Motor neuron (in vitro differentiated cells): ENCODE results near the gene H2AZ1. TPM values are rescaled to one million over a fixed set of nuclear protein-coding genes. Genes with fewer than 3 reads are reported as not detected.
"Not testable (repeated sequence)": the region's sequence is repeated elsewhere in the genome, so short reads cannot be mapped to it uniquely, and the experiment has no call there.

Experiments used
- ATAC-seq, 8 experiments: fragments of 200-7000 bp; cut with Tn5 transposase; replicated peaks in 6 of 8; 2 replicates each; pipeline ENCODE4 v1.8.0; 2021; ENCODE audit warnings: mild to moderate bottlenecking in 8 of 8, moderate library complexity in 8 of 8
- H3K27ac ChIP-seq, 2 donors: fragments of 250-450 bp; sonication (Bioruptor Pico); 2 replicates each; pipeline ENCODE4 v1.9.0; 2021; ENCODE audit warnings: antibody characterized with exemption in 2 of 2, mild to moderate bottlenecking in 2 of 2, moderate library complexity in 1 of 2
- H3K4me1 ChIP-seq, 2 donors: fragments of 250-450 bp; sonication (Bioruptor Pico); replicated peaks in 1 of 2; 2 replicates each; pipeline ENCODE4 v1.6.1; 2021; ENCODE audit warnings: antibody characterized with exemption in 2 of 2, mild to moderate bottlenecking in 2 of 2, moderate library complexity in 1 of 2
- H3K4me3 ChIP-seq, 5 donors: fragments of 250-450 bp; sonication (Bioruptor Pico); 2 replicates each; pipeline ENCODE4 v1.9.0; 2021; ENCODE audit warnings: antibody characterized with exemption in 5 of 5, mild to moderate bottlenecking in 5 of 5, moderate library complexity in 4 of 5
- WGBS, 10 experiments: fragments of 450-650 bp; shearing (Covaris generic); methylation state at CpG; one replicate each; pipeline ENCODE4 v1.0.0; 2022; 5-methylcytosine and 5-hydroxymethylcytosine counted together
- in situ Hi-C, 9 experiments: fragments of 400-800 bp; cut with MboI; loops; one replicate each; pipeline ENCODE4 v1.15.0; 2021; ENCODE audit warnings: low sequenced_read_pairs in 9 of 9, low pct_unique_long_range_greater_than_20kb in 2 of 9; ENCODE audit not compliant: unreplicated experiment in 9 of 9
- total RNA-seq, 8 experiments: library from RNA; unstranded; fragments of 300-600 nt; gene quantifications; 2 replicates each; pipeline versions ENCODE4 v1.2.3 to v1.2.4, GENCODE V29; 2022

The H2AZ1 gene
- total RNA-seq, 8 experiments from 2014 or later, result 135 to 722 (median 290) TPM

DNA sequence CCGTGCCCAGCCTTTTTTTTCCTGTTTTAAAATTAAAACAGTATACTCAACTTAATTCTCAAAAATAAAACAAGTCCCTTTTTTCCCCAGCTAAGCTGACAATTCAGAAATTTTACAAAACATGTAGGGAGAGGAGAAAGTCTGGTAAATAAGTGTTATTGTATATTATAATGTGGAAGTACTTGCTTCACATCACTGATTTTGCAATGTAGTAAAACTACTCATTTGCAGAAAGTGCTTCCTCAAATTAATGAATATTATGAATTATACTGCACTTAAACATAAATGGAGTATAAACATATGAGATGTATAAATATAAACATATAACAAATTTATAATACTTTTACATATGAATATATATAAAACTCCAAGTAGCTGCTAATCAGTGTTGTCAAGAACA, 11.6 kb upstream of the H2AZ1 start:
- no peak overlapping the region for H3K27ac ChIP-seq
- WGBS, 10 experiments, result 57 to 100% (median 88%) methylated on average over 1 of the region's 1 CpG; no CpG with 5 or more reads in 4 of the 10 experiments
- H3K4me3 ChIP-seq, result no peak overlapping the region
- no peaks in the 10 kb centered on the region for H3K4me1 ChIP-seq
- in situ Hi-C loops, result no loop called here
- no peak for ATAC-seq

DNA sequence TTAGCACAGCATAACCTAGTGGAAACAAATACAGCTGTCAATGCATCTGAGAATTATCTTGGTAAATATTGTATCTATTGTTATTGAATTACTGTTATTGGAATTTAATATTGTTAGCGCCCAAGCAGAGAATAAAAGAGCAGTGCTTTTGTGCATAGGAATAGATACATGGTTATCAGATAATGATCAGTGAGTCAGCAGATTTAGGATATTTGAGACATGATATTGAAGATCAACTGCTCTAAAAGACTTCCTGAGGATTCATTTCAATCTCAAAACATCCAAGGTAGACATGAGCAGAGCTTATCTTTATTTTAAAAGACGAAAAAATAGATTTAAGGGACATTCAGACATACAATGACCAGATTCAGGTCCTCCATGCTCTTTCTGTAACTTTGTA, 10.6 kb upstream of the H2AZ1 start:
- in situ Hi-C loops, result no loop called here
- H3K27ac ChIP-seq, result no peak overlapping the region
- no peak for ATAC-seq
- no peaks in the 10 kb centered on the region for H3K4me1 ChIP-seq
- H3K4me3 ChIP-seq, result no peak overlapping the region
- 0 to 94% (median 77%) methylated on average over 1 to 2 of the region's 2 CpGs for WGBS, 10 experiments

GRCh38 chr4:99958207-99958606, 8.1 kb upstream of the H2AZ1 start:
- H3K4me1 ChIP-seq, H3K4me3 ChIP-seq, in situ Hi-C loops, ATAC-seq, H3K27ac ChIP-seq: not testable (repeated sequence)
- 40 to 100% (median 83%) methylated on average over 1 to 3 of the region's 3 CpGs for WGBS, 10 experiments

GRCh38 chr4:99950913-99951254, 809 bp upstream of the H2AZ1 start:
- peak overlapping the region; percentile 56 to 94 (median 92) for H3K4me3 ChIP-seq
- ATAC-seq, result no peak
- H3K4me1 ChIP-seq, result peaks cover 9 to 17% of the 10 kb centered on the region in 2 donors
- in situ Hi-C loops, result no loop called here
- H3K27ac ChIP-seq, result peak overlapping the region; percentile 69 to 83
- WGBS, 10 experiments, result 0 to 4% (median 0%) methylated on average over 1 to 7 of the region's 8 CpGs; no CpG with 5 or more reads in 5 of the 10 experiments

GRCh38 chr4:99949034-99949998, 759 bp downstream of the H2AZ1 start:
- H3K27ac ChIP-seq, result peak overlapping the region; percentile 90 to 95
- in situ Hi-C loops, result no loop called here
- peaks cover 13 to 24% of the 10 kb centered on the region in 2 donors for H3K4me1 ChIP-seq
- peak overlapping the region; percentile 66 to 94 (median 92) for H3K4me3 ChIP-seq
- 0 to 2% (median 0%) methylated on average over 1 to 25 of the region's 98 CpGs; no CpG with 5 or more reads in 1 of the 10 experiments for WGBS, 10 experiments
- ATAC-seq, result peak; percentile 4 to 33 (median 24)

GRCh38 chr4:99947608-99948007, 2.5 kb downstream of the H2AZ1 start:
- peak overlapping the region in 3 of 5 donors; percentile 81 to 94 (median 92) for H3K4me3 ChIP-seq
- peaks cover 13 to 24% of the 10 kb centered on the region in 2 donors for H3K4me1 ChIP-seq
- in situ Hi-C loops, result no loop called here
- ATAC-seq, result no peak
- no peak overlapping the region for H3K27ac ChIP-seq
- WGBS, 10 experiments, result 57 to 100% (median 73%) methylated on average over 1 to 4 of the region's 4 CpGs; no CpG with 5 or more reads in 1 of the 10 experiments

- H3K27ac ChIP-seq, result peak overlapping the region; percentile 92 to 94
- peak overlapping the region; percentile 66 to 94 (median 92) for H3K4me3 ChIP-seq
- H3K4me1 ChIP-seq, result peaks cover 13 to 24% of the 10 kb centered on the region in 2 donors
- in situ Hi-C loops, result no loop called here
- no peak for ATAC-seq
- WGBS, 10 experiments, result 0 to 26% (median 15%) methylated on average over 1 to 8 of the region's 8 CpGs; no CpG with 5 or more reads in 2 of the 10 experiments
These were observed 2.9 kb downstream of the H2AZ1 start for GRCh38 chr4:99947190-99947578.

- in situ Hi-C loops, result no loop called here
- 0 to 20% (median 1%) methylated on average over 1 to 15 of the region's 87 CpGs; no CpG with 5 or more reads in 5 of the 10 experiments for WGBS, 10 experiments
- H3K4me3 ChIP-seq, result peak within 1 kb of the TSS; percentile 66 to 94 (median 92)
- peak; percentile 17 to 49 (median 23) for ATAC-seq
- peaks cover 13 to 24% of the 10 kb centered on the region in 2 donors for H3K4me1 ChIP-seq
- H3K27ac ChIP-seq, result peak within 1 kb of the TSS; percentile 92 to 94
These were observed 3.5 kb downstream of the H2AZ1 start, which contains the start of gene DNAJB14 for GRCh38 chr4:99946356-99947189. DNAJB14 (minus strand) TSS chr4:99946618; CDS start chr4:99946571, 47 bp downstream.

- peaks cover 13 to 24% of the 10 kb centered on the region in 2 donors for H3K4me1 ChIP-seq
These were observed 4.2 kb downstream of the H2AZ1 start for GRCh38 chr4:99945718-99946355.

DNA sequence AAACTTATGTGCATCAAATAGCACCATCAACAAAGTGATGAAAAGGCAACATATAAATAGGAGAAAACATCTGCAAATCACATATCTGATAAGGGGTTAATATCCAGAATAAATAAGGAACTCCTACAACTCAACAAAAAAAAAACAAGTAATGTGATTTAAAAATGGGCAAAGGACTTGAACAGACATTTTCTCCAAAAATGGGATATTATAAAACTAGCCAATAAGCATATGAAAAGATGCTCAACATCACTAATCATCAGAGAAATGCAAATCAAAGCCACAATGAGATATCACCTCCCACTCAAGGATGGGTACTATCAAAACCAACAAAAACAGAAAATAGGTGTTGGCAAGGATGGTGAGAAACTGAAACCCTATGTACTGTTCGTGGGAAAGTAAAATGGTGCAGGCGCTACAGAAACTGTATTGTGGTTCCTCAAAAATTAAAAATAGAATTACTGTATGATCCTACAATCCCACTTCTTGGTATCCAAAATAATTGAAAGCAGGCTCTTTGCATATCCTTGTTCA, 6.1 kb downstream of the H2AZ1 start:
- in situ Hi-C loops, result no loop called here
- Histone ChIP-seq H3K4me1 (peaks cover 13 to 24% of the 10 kb centered on the region in 2 donors), H3K4me3 (no peak overlapping the region), H3K27ac (no peak overlapping the region)
- WGBS, 10 experiments, result 100% methylated on average over 1 to 2 of the region's 2 CpGs
- ATAC-seq, result no peak

More at GRCh38 chr4:99945718-99946355, 4.2 kb downstream of the H2AZ1 start:
- peak overlapping the region; percentile 92 to 94 for H3K27ac ChIP-seq
- in situ Hi-C loops, result no loop called here
- ATAC-seq, result peak; percentile 4 to 20 (median 13)
- peak overlapping the region; percentile 66 to 94 (median 92) for H3K4me3 ChIP-seq
- 0 to 20% (median 7%) methylated on average over 1 to 6 of the region's 25 CpGs; no CpG with 5 or more reads in 1 of the 10 experiments for WGBS, 10 experiments

DNA sequence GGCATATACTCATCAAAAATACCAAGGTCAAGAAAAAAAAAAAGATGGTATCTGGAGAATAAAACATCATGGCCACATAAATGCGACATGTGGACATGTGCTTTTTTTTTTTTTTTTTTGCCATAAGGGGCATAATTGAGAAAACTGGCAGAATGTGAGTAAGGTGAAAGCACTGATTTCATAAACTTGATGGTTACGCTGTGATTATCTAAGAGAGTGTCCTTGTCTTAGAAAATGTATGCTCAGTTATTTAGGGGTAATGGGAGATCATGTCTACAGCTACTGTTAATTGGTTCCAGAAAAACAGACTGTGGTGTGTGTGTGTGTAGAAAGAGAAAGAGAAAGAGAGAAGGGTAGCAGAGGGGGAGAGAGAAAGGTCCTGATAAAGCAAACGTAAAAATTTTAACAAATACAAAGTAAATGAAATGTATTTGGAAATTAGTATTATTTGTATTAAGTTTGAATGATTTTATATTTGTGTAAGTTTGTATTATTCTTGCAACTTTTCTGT, 11.8 kb downstream of the H2AZ1 start:
- no peak overlapping the region for H3K4me3 ChIP-seq
- in situ Hi-C loops, result no loop called here
- no peak for ATAC-seq
- no peaks in the 10 kb centered on the region for H3K4me1 ChIP-seq
- WGBS, 10 experiments, result 90 to 100% (median 94%) methylated on average over 1 to 3 of the region's 3 CpGs
- no peak overlapping the region for H3K27ac ChIP-seq

DNA sequence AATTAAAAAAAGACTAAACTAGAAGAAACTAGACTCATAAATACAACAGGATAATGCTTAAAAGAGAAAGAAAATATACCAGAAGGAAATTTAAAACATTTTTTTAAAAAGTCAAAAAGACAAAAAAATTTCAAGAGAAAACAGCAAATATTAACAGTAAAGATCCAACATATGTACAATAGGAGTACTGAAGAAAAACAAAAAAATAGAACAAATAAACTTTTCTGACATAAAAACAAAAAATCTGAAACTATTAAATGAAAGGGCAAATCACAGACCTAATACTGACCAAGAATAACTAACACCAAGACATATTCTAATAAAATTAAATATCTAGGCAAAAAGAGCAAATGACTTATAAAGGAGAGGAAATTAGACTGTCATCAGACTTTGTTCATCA, 15.2 kb downstream of the H2AZ1 start:
- H3K4me1 ChIP-seq, result no peaks in the 10 kb centered on the region
- no peak overlapping the region for H3K27ac ChIP-seq
- in situ Hi-C loops, result no loop called here
- no peak for ATAC-seq
- no peak overlapping the region for H3K4me3 ChIP-seq
